Caco-2 (cell line): ENCODE results near the gene MED10. TPM values are rescaled to one million over a fixed set of nuclear protein-coding genes. Genes with fewer than 3 reads are reported as not detected.

ENCODE experiments used
- BruUV-seq: library from RNA; stranded (reverse); fragments of 400-500 nt; replicated peaks from 2 replicates; lab custom pipeline; 2021; lab: Mats Ljungman, UMichigan
- CTCF ChIA-PET: fragments of 300-600 bp; sonication (Branson Sonifier 250); formaldehyde crosslinking; loops from one replicate; lab custom pipeline; 2022; ENCODE audit warnings: antibody characterized with exemption; lab: Charles Lee
- POLR2A ChIA-PET: fragments of 300-600 bp; sonication (Branson Sonifier 250); formaldehyde crosslinking; loops from one replicate; lab custom pipeline; 2022; ENCODE audit warnings: antibody characterized with exemption; lab: Charles Lee
- DNase-seq, 2 experiments: peaks; one replicate each; pipeline versions ENCODE4 v3.0.0 to v3.0.0-alpha.2; 2020 to 2022
- H3K27me3 ChIP-seq: replicated peaks from 2 replicates; pipeline ENCODE4 v1.6.0; 2011; ENCODE audit warnings: low read length; ENCODE audit not compliant: control insufficient read depth, insufficient read depth
- H3K36me3 ChIP-seq: 2 replicates; pipeline ENCODE4 v1.5.1; 2011; ENCODE audit warnings: low read length; ENCODE audit not compliant: control insufficient read depth, insufficient read depth
- H3K4me1 ChIP-seq: fragments of 250-450 bp; sonication (Bioruptor Pico); 2 replicates; pipeline ENCODE4 v1.5.1; 2020; ENCODE audit warnings: mild to moderate bottlenecking
- H3K4me3 ChIP-seq: 2 replicates; pipeline ENCODE4 v1.5.1; 2011; ENCODE audit warnings: low read depth, mild to moderate bottlenecking, control low read depth, low read length
- H3K9me3 ChIP-seq: fragments of 250-450 bp; sonication (Bioruptor Pico); 2 replicates; pipeline ENCODE4 v1.5.1; 2020; ENCODE audit warnings: mild to moderate bottlenecking, moderate library complexity
- H3K27ac Mint-ChIP-seq: one replicate; pipeline ENCODE4 v1.8.0; 2022; ENCODE audit warnings: mixed read lengths; ENCODE audit not compliant: unreplicated experiment
- H3K27me3 Mint-ChIP-seq: one replicate; pipeline ENCODE4 v1.8.0; 2022; ENCODE audit warnings: mixed read lengths; ENCODE audit not compliant: insufficient read depth, unreplicated experiment
- H3K36me3 Mint-ChIP-seq: one replicate; pipeline ENCODE4 v1.8.0; 2022; ENCODE audit warnings: mild to moderate bottlenecking, mixed read lengths; ENCODE audit not compliant: insufficient read depth, unreplicated experiment
- H3K4me1 Mint-ChIP-seq: one replicate; pipeline ENCODE4 v1.8.0; 2022; ENCODE audit warnings: low read depth, mixed read lengths; ENCODE audit not compliant: unreplicated experiment
- H3K4me3 Mint-ChIP-seq: one replicate; pipeline ENCODE4 v1.8.0; 2022; ENCODE audit warnings: mild to moderate bottlenecking, moderate library complexity, mixed read lengths; ENCODE audit not compliant: unreplicated experiment
- H3K9me3 Mint-ChIP-seq: one replicate; pipeline ENCODE4 v1.8.0; 2022; ENCODE audit warnings: mixed read lengths; ENCODE audit not compliant: unreplicated experiment
- intact Hi-C: fragments of 100-400 bp; cut with micrococcal nuclease; formaldehyde crosslinking; loops from one replicate; pipeline ENCODE4 v1.10.0; 2022; ENCODE audit not compliant: unreplicated experiment
- total RNA-seq: library from RNA; stranded (reverse); gene quantifications from 2 replicates; pipeline ENCODE4 v1.2.3, GENCODE V29; 2022
- TF ChIP-seq, protein P1 (sequence below), 2 experiments: fragments of 200-600 bp in 1 of 2; IDR thresholded peaks; 1 replicate in 1 of 2; 2 replicates in 1 of 2; pipeline versions ENCODE4 v1.5.1 to v1.8.0; 2011 to 2022; ENCODE audit warnings: antibody characterized with exemption in 1 of 2, control low read depth in 1 of 2, inconsistent platforms in 1 of 2, low read depth in 1 of 2, low read length in 1 of 2, mild to moderate bottlenecking in 1 of 2, moderate library complexity in 1 of 2; ENCODE audit not compliant: insufficient read depth in 1 of 2, severe bottlenecking in 1 of 2, unreplicated experiment in 1 of 2

Gene MED10
- total RNA-seq, 1 experiment from 2014 or later: 50.6 TPM

DNA sequence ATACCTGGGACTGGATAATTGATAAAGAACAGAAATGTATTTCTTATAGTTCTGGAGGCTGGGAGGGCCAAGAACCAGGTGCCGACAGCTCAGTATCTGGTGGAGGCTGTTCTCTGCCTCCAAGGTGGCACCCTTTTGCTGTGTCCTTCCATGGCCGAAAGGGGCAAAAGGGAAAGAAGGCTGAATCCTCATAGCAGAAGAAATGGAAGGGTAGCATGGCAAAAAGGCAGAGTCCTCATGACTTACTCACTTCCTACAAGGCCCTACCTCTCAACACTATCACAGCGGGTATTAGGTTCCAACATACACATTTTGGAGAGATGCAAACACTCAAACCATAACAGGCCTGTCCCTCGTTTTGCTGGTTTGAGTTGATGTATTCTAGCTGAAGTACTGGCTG lies 25.1 kb upstream of the MED10 start:
- Histone ChIP-seq H3K4me1 (no peaks in the 10 kb centered on the region), H3K4me3 (no peak overlapping the region), H3K36me3 (no peaks in the 10 kb centered on the region), H3K27me3 (0 out of 2 replicates have a peak, but pooled peaks cover 1% of the 10 kb centered on the region), H3K9me3 (no peaks in the 10 kb centered on the region)
- no peak for DNase-seq
- Mint-ChIP-seq H3K9me3 (no peaks in the 10 kb centered on the region), H3K4me3 (no peak overlapping the region), H3K27ac (no peak overlapping the region), H3K27me3 (peaks cover 26% of the 10 kb centered on the region), H3K4me1 (no peaks in the 10 kb centered on the region), H3K36me3 (no peaks in the 10 kb centered on the region)
- BruUV-seq: no TSS peak
- POLR2A ChIA-PET: no interaction called here
- TF ChIP-seq, protein P1, sequence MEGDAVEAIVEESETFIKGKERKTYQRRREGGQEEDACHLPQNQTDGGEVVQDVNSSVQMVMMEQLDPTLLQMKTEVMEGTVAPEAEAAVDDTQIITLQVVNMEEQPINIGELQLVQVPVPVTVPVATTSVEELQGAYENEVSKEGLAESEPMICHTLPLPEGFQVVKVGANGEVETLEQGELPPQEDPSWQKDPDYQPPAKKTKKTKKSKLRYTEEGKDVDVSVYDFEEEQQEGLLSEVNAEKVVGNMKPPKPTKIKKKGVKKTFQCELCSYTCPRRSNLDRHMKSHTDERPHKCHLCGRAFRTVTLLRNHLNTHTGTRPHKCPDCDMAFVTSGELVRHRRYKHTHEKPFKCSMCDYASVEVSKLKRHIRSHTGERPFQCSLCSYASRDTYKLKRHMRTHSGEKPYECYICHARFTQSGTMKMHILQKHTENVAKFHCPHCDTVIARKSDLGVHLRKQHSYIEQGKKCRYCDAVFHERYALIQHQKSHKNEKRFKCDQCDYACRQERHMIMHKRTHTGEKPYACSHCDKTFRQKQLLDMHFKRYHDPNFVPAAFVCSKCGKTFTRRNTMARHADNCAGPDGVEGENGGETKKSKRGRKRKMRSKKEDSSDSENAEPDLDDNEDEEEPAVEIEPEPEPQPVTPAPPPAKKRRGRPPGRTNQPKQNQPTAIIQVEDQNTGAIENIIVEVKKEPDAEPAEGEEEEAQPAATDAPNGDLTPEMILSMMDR (IDR thresholded peaks at IDR 0.05; ENCODE audit: insufficient read depth in 1 of 2, low read depth in 1 of 2, low read length in 1 of 2, severe bottlenecking in 1 of 2, unreplicated experiment in 1 of 2): no peak
- intact Hi-C loops: no loop called here
- CTCF ChIA-PET: no interaction called here

DNA sequence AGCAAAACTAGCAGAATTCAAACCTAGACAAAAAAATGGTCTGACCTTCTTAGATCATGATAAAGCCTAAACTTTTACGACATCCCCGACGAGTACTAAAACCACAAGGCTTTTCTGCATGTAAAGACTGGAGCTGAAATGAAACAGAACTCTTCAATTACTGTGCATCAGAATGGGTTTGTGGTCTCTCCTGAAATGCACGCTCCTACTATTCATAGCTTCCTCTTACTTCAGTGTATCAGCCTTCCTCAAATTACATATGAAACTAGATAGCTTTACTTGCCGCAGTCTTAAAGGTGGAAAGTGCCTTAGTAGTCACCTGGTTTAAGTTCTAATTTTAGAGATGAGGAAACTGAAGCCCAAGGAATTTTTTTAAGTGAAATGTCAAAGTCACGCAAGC lies 24.6 kb upstream of the MED10 start:
- CTCF ChIA-PET: no interaction called here
- Mint-ChIP-seq H3K27ac (no peak overlapping the region), H3K36me3 (no peaks in the 10 kb centered on the region), H3K9me3 (no peaks in the 10 kb centered on the region), H3K4me1 (no peaks in the 10 kb centered on the region), H3K4me3 (no peak overlapping the region), H3K27me3 (peaks cover 26% of the 10 kb centered on the region)
- TF ChIP-seq, protein P1 (IDR thresholded peaks at IDR 0.05; ENCODE audit: insufficient read depth in 1 of 2, low read depth in 1 of 2, low read length in 1 of 2, severe bottlenecking in 1 of 2, unreplicated experiment in 1 of 2): no peak
- intact Hi-C loops: no loop called here
- POLR2A ChIA-PET: no interaction called here
- no peak for DNase-seq
- Histone ChIP-seq H3K4me3 (no peak overlapping the region), H3K27me3 (0 out of 2 replicates have a peak, but pooled peaks cover 1% of the 10 kb centered on the region), H3K36me3 (no peaks in the 10 kb centered on the region), H3K4me1 (no peaks in the 10 kb centered on the region), H3K9me3 (no peaks in the 10 kb centered on the region; the same call in 1 of the 2 replicates)
- no TSS peak for BruUV-seq

DNA sequence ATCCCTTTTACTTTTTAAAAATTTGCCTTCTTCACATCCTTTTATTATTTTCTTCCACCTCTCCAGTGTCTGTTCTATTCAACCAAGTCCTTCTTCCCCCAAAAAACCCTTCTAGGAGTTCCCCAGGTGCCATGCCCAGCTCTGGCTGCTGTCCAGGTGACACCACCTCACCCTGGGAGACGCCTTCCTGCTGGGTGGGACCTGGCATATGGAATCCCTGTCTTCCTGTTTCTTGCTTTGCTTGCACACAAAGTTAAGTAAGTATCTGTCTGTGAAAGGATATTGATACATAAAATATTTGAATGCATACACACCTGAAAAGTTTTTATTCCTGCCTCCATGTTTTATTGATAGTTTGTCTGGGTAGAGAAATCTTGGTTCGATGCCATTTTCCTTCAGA lies 23.1 kb upstream of the MED10 start:
- Mint-ChIP-seq H3K27me3 (peaks cover 28% of the 10 kb centered on the region), H3K27ac (no peak overlapping the region), H3K4me1 (no peaks in the 10 kb centered on the region), H3K36me3 (no peaks in the 10 kb centered on the region), H3K4me3 (no peak overlapping the region), H3K9me3 (no peaks in the 10 kb centered on the region)
- Histone ChIP-seq H3K4me1 (no peaks in the 10 kb centered on the region), H3K4me3 (no peak overlapping the region), H3K27me3 (0 out of 2 replicates have a peak, but pooled peaks cover 1% of the 10 kb centered on the region), H3K9me3 (no peaks in the 10 kb centered on the region; the same call in 1 of the 2 replicates), H3K36me3 (no peaks in the 10 kb centered on the region)
- TF ChIP-seq, protein P1 (IDR thresholded peaks at IDR 0.05; ENCODE audit: insufficient read depth in 1 of 2, low read depth in 1 of 2, low read length in 1 of 2, severe bottlenecking in 1 of 2, unreplicated experiment in 1 of 2): no peak
- no TSS peak for BruUV-seq
- intact Hi-C loops: no loop called here
- ChIA-PET CTCF (no interaction called here), POLR2A (no interaction called here)
- no peak for DNase-seq
